ENCODE measurements around the gene RNF144A. TPM values are rescaled to one million over a fixed set of nuclear protein-coding genes. Genes with fewer than 3 reads are reported as not detected.

RNF144A gene
- total and polyA plus RNA-seq, 2 donors (not counting 1 experiment from before 2014, with no cell fraction given): 1.2 to 1.6 TPM

- Mint-ChIP-seq H3K4me3 (no peak overlapping the region), H3K4me1 (peaks cover 10% of the 10 kb centered on the region)
- no peak for DNase-seq
Measured at GRCh38 chr2:6919901-6920742, 2.9 kb downstream of the RNF144A start.

GRCh38 chr2:6920743-6921064 is 3.5 kb downstream of the RNF144A start:
- peaks cover 0 to 13% (median 4%) of the 10 kb centered on the region in 4 experiments for H3K27me3 ChIP-seq (replicated peaks in 1 of 4; ENCODE audit: control extremely low read depth in 1 of 4, control insufficient read depth in 3 of 4, insufficient read depth in 4 of 4, low read length in 3 of 4)
- intact Hi-C loops (cut with micrococcal nuclease): no loop called here
- no peak overlapping the region for H3K9ac ChIP-seq (ENCODE audit: low read length)
- CTCF ChIA-PET: interaction anchor here (1.5 to 1.7 kb wide), 2 partner anchors 9 to 23 kb away, joined by 3 to 4 read pairs; no protein-coding TSS in a partner anchor
- POLR2A ChIA-PET: no interaction called here
- no peak overlapping the region for H3K27ac ChIP-seq (ENCODE audit: low read length in 2 of 2)
- TF ChIP-seq, protein P1, sequence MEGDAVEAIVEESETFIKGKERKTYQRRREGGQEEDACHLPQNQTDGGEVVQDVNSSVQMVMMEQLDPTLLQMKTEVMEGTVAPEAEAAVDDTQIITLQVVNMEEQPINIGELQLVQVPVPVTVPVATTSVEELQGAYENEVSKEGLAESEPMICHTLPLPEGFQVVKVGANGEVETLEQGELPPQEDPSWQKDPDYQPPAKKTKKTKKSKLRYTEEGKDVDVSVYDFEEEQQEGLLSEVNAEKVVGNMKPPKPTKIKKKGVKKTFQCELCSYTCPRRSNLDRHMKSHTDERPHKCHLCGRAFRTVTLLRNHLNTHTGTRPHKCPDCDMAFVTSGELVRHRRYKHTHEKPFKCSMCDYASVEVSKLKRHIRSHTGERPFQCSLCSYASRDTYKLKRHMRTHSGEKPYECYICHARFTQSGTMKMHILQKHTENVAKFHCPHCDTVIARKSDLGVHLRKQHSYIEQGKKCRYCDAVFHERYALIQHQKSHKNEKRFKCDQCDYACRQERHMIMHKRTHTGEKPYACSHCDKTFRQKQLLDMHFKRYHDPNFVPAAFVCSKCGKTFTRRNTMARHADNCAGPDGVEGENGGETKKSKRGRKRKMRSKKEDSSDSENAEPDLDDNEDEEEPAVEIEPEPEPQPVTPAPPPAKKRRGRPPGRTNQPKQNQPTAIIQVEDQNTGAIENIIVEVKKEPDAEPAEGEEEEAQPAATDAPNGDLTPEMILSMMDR (IDR thresholded peaks at IDR 0.05): no peak
- TF ChIP-seq EZH2 (IDR thresholded peaks at IDR 0.05; ENCODE audit: borderline replicate concordance, insufficient read depth, low read depth, low read length, poor library complexity, severe bottlenecking): no peak
- H3K4me1 Mint-ChIP-seq: peaks cover 14% of the 10 kb centered on the region
- DNase-seq (no peak), ATAC-seq (ENCODE audit: low read depth) (no peak)
- no peak overlapping the region for H3K4me3 ChIP-seq (ENCODE audit: control extremely low read depth in 1 of 5, extremely low read depth in 1 of 5, insufficient read depth in 1 of 5, low read depth in 2 of 5, low read length in 4 of 5)
- peaks cover 4% of the 10 kb centered on the region for H3K79me2 ChIP-seq (ENCODE audit: control insufficient read depth, insufficient read depth, low read length)
- H3K4me1 ChIP-seq (ENCODE audit: control insufficient read depth in 2 of 2, insufficient read depth in 2 of 2, low read length in 2 of 2): peaks cover 7 to 18% of the 10 kb centered on the region in 2 donors
- H4K20me1 ChIP-seq (ENCODE audit: control insufficient read depth, insufficient read depth, low read length, poor library complexity, severe bottlenecking): no peaks in the 10 kb centered on the region
- H3K9me3 ChIP-seq (ENCODE audit: control extremely low read depth in 1 of 3, control insufficient read depth in 2 of 3, insufficient read depth in 1 of 3, low read length in 2 of 3): peaks cover 0 to 9% (median 0%) of the 10 kb centered on the region in 3 donors
- H3K4me2 ChIP-seq (replicated peaks; ENCODE audit: low read depth, low read length, poor library complexity, severe bottlenecking): no peak overlapping the region
- H3K9me3 Mint-ChIP-seq (ENCODE audit: insufficient read depth): no peaks in the 10 kb centered on the region
- WGBS (ENCODE audit: insufficient coverage): 100% methylated on average over 1 of the region's 4 CpGs
- no peak overlapping the region for H3K27ac Mint-ChIP-seq
- no peaks in the 10 kb centered on the region for H3K36me3 ChIP-seq (replicated peaks in 1 of 2; ENCODE audit: control extremely low read depth in 1 of 2, control insufficient read depth in 1 of 2, extremely low read depth in 1 of 2, insufficient read depth in 2 of 2, low read length in 1 of 2)
- H2AFZ ChIP-seq (ENCODE audit: insufficient read depth, low read depth, low read length, poor library complexity, severe bottlenecking): no peak overlapping the region
- peaks cover 8% of the 10 kb centered on the region for H3K27me3 Mint-ChIP-seq
- no peak overlapping the region for H3K4me3 Mint-ChIP-seq

More at GRCh38 chr2:6919901-6920742, 2.9 kb downstream of the RNF144A start:
- intact Hi-C loops (cut with micrococcal nuclease): loop anchor here (5.0 kb wide), 2 partner anchors 53 to 82 kb away; partner anchors contain the start of gene CMPK2
- Mint-ChIP-seq H3K9me3 (ENCODE audit: insufficient read depth) (no peaks in the 10 kb centered on the region), H3K27me3 (peaks cover 8% of the 10 kb centered on the region), H3K27ac (no peak overlapping the region)
- Histone ChIP-seq H3K27ac (ENCODE audit: low read length in 2 of 2) (no peak overlapping the region), H3K79me2 (ENCODE audit: control insufficient read depth, insufficient read depth, low read length) (peaks cover 4% of the 10 kb centered on the region), H3K9ac (ENCODE audit: low read length) (no peak overlapping the region), H3K4me1 (ENCODE audit: control insufficient read depth in 2 of 2, insufficient read depth in 2 of 2, low read length in 2 of 2) (peaks cover 7 to 18% of the 10 kb centered on the region in 2 donors), H3K9me3 (ENCODE audit: control extremely low read depth in 1 of 3, control insufficient read depth in 2 of 3, insufficient read depth in 1 of 3, low read length in 2 of 3) (peaks cover 0 to 9% (median 0%) of the 10 kb centered on the region in 3 donors), H3K4me3 (ENCODE audit: control extremely low read depth in 1 of 5, extremely low read depth in 1 of 5, insufficient read depth in 1 of 5, low read depth in 2 of 5, low read length in 4 of 5) (no peak overlapping the region), H4K20me1 (ENCODE audit: control insufficient read depth, insufficient read depth, low read length, poor library complexity, severe bottlenecking) (no peaks in the 10 kb centered on the region), H2AFZ (ENCODE audit: insufficient read depth, low read depth, low read length, poor library complexity, severe bottlenecking) (no peak overlapping the region), H3K27me3 (replicated peaks in 1 of 4; ENCODE audit: control extremely low read depth in 1 of 4, control insufficient read depth in 3 of 4, insufficient read depth in 4 of 4, low read length in 3 of 4) (peaks cover 0 to 13% (median 4%) of the 10 kb centered on the region in 4 experiments), H3K4me2 (replicated peaks; ENCODE audit: low read depth, low read length, poor library complexity, severe bottlenecking) (no peak overlapping the region), H3K36me3 (replicated peaks in 1 of 2; ENCODE audit: control extremely low read depth in 1 of 2, control insufficient read depth in 1 of 2, extremely low read depth in 1 of 2, insufficient read depth in 2 of 2, low read length in 1 of 2) (no peaks in the 10 kb centered on the region)
- WGBS (ENCODE audit: insufficient coverage): 69% methylated on average over 8 of the region's 12 CpGs
- no peak for ATAC-seq (ENCODE audit: low read depth)
- ChIA-PET POLR2A (no interaction called here), CTCF (interaction anchor here (1.5 to 1.7 kb wide), 2 partner anchors 9 to 23 kb away, joined by 3 to 4 read pairs; no protein-coding TSS in a partner anchor)
- TF ChIP-seq, protein P1 (IDR thresholded peaks at IDR 0.05): no peak
- no peak for TF ChIP-seq EZH2 (IDR thresholded peaks at IDR 0.05; ENCODE audit: borderline replicate concordance, insufficient read depth, low read depth, low read length, poor library complexity, severe bottlenecking)
